C4-2B (cell line): ENCODE measurements around the gene ADAR.

ENCODE experiments used
- H3K27ac ChIP-seq: fragments of 450-650 bp; 2 replicates; pipeline ENCODE4 v1.5.1; 2017
- CTCF ChIP-seq: fragments of 450-650 bp; conservative IDR thresholded peaks from 2 replicates; pipeline ENCODE4 v1.5.1; 2017; ENCODE audit warnings: mild to moderate bottlenecking
- ZFX ChIP-seq: fragments of 450-650 bp; IDR thresholded peaks from 2 replicates; pipeline ENCODE4 v1.6.1; 2017

The ADAR gene

GRCh38 chr1:154603317-154603716, 4.7 kb downstream of the ADAR start:
- H3K27ac ChIP-seq: no peak overlapping the region
- TF ChIP-seq ZFX (no peak), CTCF (no peak)

GRCh38 chr1:154599658-154600057, 8.3 kb downstream of the ADAR start:
- no peak overlapping the region for H3K27ac ChIP-seq

GRCh38 chr1:154598871-154599635, 8.9 kb downstream of the ADAR start:
- no peak overlapping the region for H3K27ac ChIP-seq
- TF ChIP-seq CTCF: no peak
- TF ChIP-seq ZFX: no peak

More at GRCh38 chr1:154599658-154600057, 8.3 kb downstream of the ADAR start:
- TF ChIP-seq ZFX (no peak), CTCF (no peak)

- TF ChIP-seq ZFX: no peak
- no peak for TF ChIP-seq CTCF
- no peak overlapping the region for H3K27ac ChIP-seq
These were observed 12.4 kb downstream of the ADAR start for GRCh38 chr1:154595621-154596020.

- TF ChIP-seq CTCF: no peak
- no peak for TF ChIP-seq ZFX
These were observed 13.2 kb downstream of the ADAR start for GRCh38 chr1:154594811-154595210.

GRCh38 chr1:154593390-154593789, 14.6 kb downstream of the ADAR start:
- no peak for TF ChIP-seq ZFX
- no peak overlapping the region for H3K27ac ChIP-seq

More at GRCh38 chr1:154594811-154595210, 13.2 kb downstream of the ADAR start:
- H3K27ac ChIP-seq: no peak overlapping the region

GRCh38 chr1:154591206-154591605, 16.8 kb downstream of the ADAR start:
- no peak overlapping the region for H3K27ac ChIP-seq
- TF ChIP-seq CTCF (no peak), ZFX (no peak)

- H3K27ac ChIP-seq: no peak overlapping the region
- no peak for TF ChIP-seq CTCF
These were observed 17.2 kb downstream of the ADAR start for GRCh38 chr1:154590756-154591155.
